Measurements from ENCODE around the gene SEPTIN5. TPM values are rescaled to one million over a fixed set of nuclear protein-coding genes. Genes with fewer than 3 reads are reported as not detected.

SEPTIN5 gene
- polyA plus RNA-seq, 12 donors, result 87.7 to 138 (median 115) TPM; not detected in 1

- DNase-seq, result no peak
Observed at GRCh38 chr22:19731361-19732135, 17.2 kb downstream of the SEPTIN5 start.

- no peak for DNase-seq
Observed at GRCh38 chr22:19732403-19733113, 18.3 kb downstream of the SEPTIN5 start.

- DNase-seq, result no peak
Observed at GRCh38 chr22:19733755-19734154, 19.5 kb downstream of the SEPTIN5 start.

DNA sequence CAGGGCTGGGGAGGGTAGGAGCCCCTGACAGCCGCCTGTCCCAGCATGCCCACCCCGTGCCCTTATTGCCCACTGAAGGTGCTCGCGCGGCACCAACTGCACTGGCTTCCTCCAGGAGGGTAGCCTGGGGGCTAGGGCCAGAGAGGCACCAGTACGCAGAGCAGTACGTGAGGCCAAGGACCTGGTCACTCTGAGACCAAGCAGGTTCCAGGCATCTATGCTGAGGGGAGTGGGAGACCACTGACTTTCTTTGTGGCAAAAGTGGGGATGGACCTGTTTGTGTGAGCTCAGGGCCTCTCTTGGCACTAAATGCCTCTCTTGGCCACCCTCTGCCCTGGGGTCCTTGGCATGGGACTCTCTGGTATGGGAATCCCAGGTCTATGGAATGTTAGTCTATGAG is 19.9 kb downstream of the SEPTIN5 start:
- DNase-seq, result no peak

DNA sequence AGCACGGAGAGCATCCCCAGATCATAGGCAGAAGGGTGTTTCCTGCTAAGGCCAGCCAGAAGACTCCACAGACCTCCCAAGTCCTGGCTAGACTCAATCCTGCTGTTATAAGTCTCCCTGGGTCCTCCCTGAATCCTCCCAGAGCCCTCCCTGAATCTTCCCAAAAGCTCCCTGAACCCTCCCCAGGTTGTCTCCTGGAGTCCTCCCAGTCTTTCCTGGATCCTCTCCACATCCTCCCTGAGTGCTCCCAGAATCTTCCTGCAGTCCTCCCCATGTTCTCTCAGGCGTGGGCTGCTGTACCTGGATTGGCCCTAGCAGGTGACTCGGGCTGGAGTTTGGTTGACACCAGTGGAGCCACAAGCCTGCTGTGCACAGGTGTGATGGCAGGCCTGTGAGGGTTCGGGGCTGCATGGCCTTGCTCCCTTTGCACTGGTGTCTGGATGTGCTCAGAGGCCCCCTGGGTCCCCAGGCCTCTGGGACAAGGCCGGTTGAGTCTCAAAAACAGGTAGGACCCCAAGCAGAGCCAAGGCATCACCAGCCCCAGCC is 20.6 kb downstream of the SEPTIN5 start:
- DNase-seq, result no peak

GRCh38 chr22:19735665-19736510 is 21.6 kb downstream of the SEPTIN5 start:
- no peak for DNase-seq

- DNase-seq, result no peak
Observed at GRCh38 chr22:19737846-19738663, 23.8 kb downstream of the SEPTIN5 start.

GRCh38 chr22:19738664-19739447 is 24.6 kb downstream of the SEPTIN5 start:
- DNase-seq, result no peak

DNA sequence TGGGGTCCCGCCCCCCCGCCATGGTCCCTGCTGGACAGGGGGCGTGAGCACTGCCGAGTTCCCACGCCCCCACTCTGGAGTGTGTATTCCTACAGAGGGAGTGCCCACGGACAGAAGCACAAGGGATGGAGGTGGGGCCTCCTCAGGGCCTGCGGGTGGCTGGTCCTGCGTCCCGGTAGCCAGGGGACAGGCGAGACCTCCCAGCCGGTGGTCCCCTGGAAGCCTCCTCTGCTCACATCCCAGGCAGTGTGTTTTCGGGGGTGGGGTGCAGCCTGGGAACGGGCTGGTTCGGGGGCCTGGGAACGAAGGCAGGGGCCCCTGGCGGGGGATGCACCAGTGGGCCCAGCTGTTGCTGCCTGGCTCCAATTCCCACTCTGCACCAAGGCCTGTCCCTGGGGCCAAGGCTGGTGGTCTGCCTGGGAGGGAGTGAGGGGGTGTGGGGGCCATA is 25.2 kb downstream of the SEPTIN5 start:
- DNase-seq, result no peak

DNA sequence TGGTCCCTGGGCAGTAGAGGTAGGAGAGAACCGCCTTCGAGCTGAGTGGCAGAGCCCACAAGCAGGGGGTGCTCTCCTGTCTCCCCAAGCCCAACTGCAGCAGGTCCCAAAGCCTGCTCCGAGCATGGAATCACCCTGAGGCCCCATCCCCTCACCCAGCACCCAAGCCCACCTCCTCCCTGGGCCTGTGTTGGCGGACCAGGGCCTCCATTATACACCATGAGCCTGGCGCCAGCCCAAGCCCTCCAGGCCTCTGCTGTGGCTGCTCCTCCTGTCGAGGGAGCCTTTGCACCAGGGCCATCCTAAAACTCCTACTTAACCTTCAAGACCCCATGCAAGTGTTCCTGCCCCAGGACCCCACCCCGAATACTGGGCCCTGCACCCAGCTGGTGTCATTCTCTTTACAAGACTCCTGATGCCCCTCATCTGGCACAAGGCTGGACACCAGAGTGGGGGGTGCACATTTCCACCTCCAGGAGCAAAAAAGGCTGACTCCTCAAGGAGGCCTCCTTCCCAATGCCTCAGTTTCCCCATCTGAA is 25.7 kb downstream of the SEPTIN5 start:
- no peak for DNase-seq

DNA sequence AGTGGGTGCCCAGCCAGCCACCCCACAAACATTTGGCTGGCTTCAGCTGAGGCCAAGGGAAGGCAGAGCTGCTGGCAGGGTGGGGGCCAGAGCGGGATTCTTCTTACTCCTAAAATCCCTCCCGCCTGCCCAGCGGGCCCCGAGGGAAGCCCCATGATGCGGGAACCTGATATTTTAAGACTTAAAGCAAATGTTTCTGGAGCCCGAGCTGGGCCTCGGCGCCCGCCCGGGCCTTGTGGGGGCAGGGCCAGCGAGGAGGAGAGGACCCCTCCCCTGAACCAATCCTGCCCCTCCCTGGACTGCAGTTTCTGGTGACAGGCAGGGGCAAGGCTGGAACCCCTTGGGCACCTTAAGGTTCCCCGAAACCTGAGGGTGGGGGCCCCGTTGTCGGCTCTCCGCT is 26.3 kb downstream of the SEPTIN5 start:
- DNase-seq, result no peak

- DNase-seq, result no peak
Observed at GRCh38 chr22:19741053-19741452, 26.8 kb downstream of the SEPTIN5 start.

- no peak for DNase-seq
Observed at GRCh38 chr22:19742160-19743066, 28.1 kb downstream of the SEPTIN5 start.

DNA sequence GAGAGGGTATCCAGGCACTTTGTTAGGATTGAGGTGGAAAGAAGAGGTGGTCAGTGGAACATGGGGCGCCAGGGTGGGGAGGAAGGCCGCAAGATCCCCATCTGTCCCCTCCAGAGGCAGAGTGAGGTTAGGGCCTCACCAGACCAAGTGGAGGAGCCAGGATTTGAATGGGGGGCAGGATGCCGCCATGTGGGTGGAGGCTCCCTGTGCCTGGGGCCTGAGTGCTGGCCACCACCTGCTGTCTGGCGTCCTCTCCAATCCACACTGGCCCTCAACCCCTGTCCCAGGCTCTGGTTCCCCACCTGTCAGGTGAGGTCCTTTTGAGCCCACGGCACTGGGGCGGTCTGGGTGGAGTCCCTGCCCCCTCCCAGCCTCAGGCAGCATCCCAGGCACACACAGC is 28.8 kb downstream of the SEPTIN5 start:
- DNase-seq, result no peak

GRCh38 chr22:19743651-19744050 is 29.3 kb downstream of the SEPTIN5 start:
- DNase-seq, result no peak

DNA sequence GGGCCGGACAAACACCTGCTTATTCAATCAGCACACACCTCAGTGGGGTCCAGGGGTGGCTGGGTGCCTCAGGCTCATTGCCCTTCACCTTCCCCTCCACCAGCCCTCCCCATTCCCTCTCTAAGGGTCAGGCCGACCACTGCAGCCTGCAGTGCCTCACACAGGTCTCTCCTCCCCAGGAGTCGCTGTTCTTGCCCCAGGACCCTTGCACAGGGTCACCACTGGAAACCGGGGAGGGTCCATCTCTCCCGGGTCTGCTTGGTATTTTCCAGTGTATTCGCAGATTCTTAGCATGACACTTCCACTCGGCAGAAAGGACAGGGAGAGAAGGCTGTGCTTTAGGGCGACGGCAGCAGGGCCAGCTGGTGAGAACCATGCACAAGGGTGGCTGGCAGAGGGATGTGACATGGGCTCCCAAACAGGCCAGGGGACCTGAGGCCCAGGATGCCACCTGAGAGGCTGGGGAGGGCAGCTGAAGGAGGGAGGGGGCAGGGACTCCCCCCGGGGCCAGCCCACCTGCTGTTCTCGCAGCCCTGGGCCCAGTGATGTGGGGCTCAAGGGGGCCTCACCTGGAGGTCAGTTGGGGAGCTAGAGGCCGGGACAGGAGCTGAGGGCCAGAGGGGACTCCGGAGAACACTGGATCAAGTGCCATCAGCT is 30.2 kb downstream of the SEPTIN5 start:
- no peak for DNase-seq

DNA sequence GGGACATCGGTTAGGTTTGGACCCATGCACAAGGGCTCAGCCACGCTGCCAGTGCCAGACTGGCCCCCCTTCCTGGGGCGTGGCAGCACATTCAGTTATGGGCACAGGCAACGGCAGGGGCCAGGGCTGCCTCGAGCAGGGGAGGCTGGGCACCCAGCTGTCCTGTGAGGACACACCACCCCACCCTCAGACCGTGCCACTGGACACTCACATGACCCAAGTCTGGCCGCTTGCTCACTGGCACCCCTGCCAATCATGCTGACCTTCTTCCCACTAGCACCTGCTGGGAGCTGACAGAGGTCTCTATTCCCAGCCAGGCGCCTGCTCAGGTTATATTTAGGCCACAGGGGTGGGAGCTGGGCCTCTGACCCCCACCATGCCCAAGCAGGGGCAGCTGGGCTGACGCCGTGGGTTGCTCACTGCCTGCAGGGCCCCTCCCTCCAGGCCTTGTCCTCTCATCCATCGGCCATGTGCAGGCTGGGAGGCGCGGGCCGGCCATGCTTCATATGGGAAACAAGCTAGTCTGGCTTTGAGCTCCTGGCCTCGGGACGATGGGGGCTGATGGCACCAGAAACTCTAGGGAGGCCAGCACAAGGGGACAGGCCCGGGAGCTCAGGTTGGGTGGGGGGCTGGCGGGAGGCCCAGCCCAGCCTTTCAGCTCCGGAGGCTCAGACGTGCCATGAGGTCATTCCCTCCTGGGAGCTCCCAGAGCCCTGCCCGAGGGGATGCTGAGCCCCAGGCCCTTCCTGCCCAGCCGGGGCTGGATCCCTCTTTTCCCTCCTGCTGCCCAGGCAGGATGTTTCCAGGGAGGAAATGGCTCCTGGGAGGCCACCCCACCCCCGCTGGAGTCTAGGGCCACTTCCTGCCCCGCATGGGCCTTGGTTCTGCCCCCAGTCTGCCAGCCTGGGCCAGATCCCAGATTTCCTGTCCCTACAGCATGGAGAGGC is 31.1 kb downstream of the SEPTIN5 start:
- peak; percentile 43 for DNase-seq
